K562 (cell line): ENCODE measurements around the gene SAMD8. TPM values are rescaled to one million over a fixed set of nuclear protein-coding genes. Genes with fewer than 3 reads are reported as not detected.

Experiments
- BRF1 ChIP-seq: IDR thresholded peaks from 3 replicates; pipeline ENCODE4 v1.6.1; 2011; ENCODE audit warnings: borderline replicate concordance, mild to moderate bottlenecking; ENCODE audit not compliant: insufficient read length; ENCODE audit errors: extremely low read depth
- GTF3C2 ChIP-seq: IDR thresholded peaks from 3 replicates; pipeline ENCODE4 v1.6.1; 2011; ENCODE audit warnings: borderline replicate concordance, mild to moderate bottlenecking, moderate library complexity; ENCODE audit not compliant: insufficient read length; ENCODE audit errors: extremely low read depth
- IFI16 ChIP-seq: fragments of 250-450 bp; sonication (Bioruptor Pico); IDR thresholded peaks from 2 replicates; pipeline ENCODE4 v2.1.2; 2022; ENCODE audit warnings: mild to moderate bottlenecking, inconsistent platforms
- KLF13 ChIP-seq: fragments of 450-650 bp; IDR thresholded peaks from 2 replicates; pipeline ENCODE4 v1.6.1; 2016; ENCODE audit warnings: missing genetic modification characterization, low read depth, mild to moderate bottlenecking, missing compliant biosample characterization, moderate library complexity, borderline replicate concordance
- KLF6 ChIP-seq: fragments of 250-450 bp; sonication (Bioruptor Pico); IDR thresholded peaks from 2 replicates; pipeline ENCODE4 v1.4.0; 2020; ENCODE audit warnings: mild to moderate bottlenecking, moderate library complexity, borderline replicate concordance
- MCM2 ChIP-seq: fragments of 450-650 bp; IDR thresholded peaks from 2 replicates; pipeline ENCODE4 v1.6.1; 2017; ENCODE audit warnings: low read depth, mild to moderate bottlenecking
- NCOA1 ChIP-seq: fragments of 450-650 bp; IDR thresholded peaks from 2 replicates; pipeline ENCODE4 v1.6.1; 2016; ENCODE audit warnings: low read depth
- NCOR1 ChIP-seq: fragments of 450-650 bp; IDR thresholded peaks from 2 replicates; pipeline ENCODE4 v1.6.1; 2016; ENCODE audit warnings: mild to moderate bottlenecking, moderate library complexity
- PKNOX1 ChIP-seq: fragments of 450-650 bp; IDR thresholded peaks from 2 replicates; pipeline ENCODE4 v1.6.1; 2016
- PRPF4 ChIP-seq: fragments of 200-400 bp; formaldehyde crosslinking; IDR thresholded peaks from one replicate; pipeline ENCODE4 v1.6.1; 2017; ENCODE audit warnings: low read length, low read depth, mild to moderate bottlenecking; ENCODE audit not compliant: insufficient read depth, poor library complexity, severe bottlenecking
- RBM25 ChIP-seq: fragments of 200-400 bp; formaldehyde crosslinking; IDR thresholded peaks from 2 replicates; pipeline ENCODE4 v1.6.1; 2018; ENCODE audit warnings: low read length, low read depth, moderate library complexity; ENCODE audit not compliant: severe bottlenecking
- SRSF1 ChIP-seq: fragments of 200-400 bp; formaldehyde crosslinking; IDR thresholded peaks from 2 replicates; pipeline ENCODE4 v1.6.1; 2017; ENCODE audit warnings: mild to moderate bottlenecking, low read depth, low read length, moderate library complexity
- TAF1 ChIP-seq: IDR thresholded peaks from 2 replicates; pipeline ENCODE4 v1.6.1; 2011; ENCODE audit warnings: mild to moderate bottlenecking, low read length, moderate library complexity; ENCODE audit not compliant: insufficient read depth, control insufficient read depth, severe bottlenecking; ENCODE audit errors: extremely low read depth
- THRA ChIP-seq: fragments of 450-650 bp; IDR thresholded peaks from 2 replicates; pipeline ENCODE4 v1.6.1; 2017; ENCODE audit warnings: mild to moderate bottlenecking, moderate library complexity
- TRIM24 ChIP-seq, 2 experiments: fragments of 450-650 bp; IDR thresholded peaks; 2 replicates each; pipeline ENCODE4 v1.6.1; 2016
- XRCC3 ChIP-seq: fragments of 450-650 bp; IDR thresholded peaks from 2 replicates; pipeline ENCODE4 v1.6.1; 2017; ENCODE audit warnings: mild to moderate bottlenecking, moderate library complexity
- ZNF212 ChIP-seq: fragments of 450-650 bp; formaldehyde crosslinking; IDR thresholded peaks from 2 replicates; pipeline ENCODE4 v1.4.0; 2020; ENCODE audit warnings: mild to moderate bottlenecking
- ZNF24 ChIP-seq: fragments of 450-650 bp; IDR thresholded peaks from 2 replicates; pipeline ENCODE4 v1.6.1; 2016
- ZNF444 ChIP-seq: fragments of 250-450 bp; sonication (Bioruptor Pico); IDR thresholded peaks from 2 replicates; pipeline ENCODE4 v1.4.0; 2020; ENCODE audit warnings: mild to moderate bottlenecking, moderate library complexity
- ZNF696 ChIP-seq: fragments of 250-450 bp; sonication (Bioruptor Pico); conservative IDR thresholded peaks from 2 replicates; pipeline ENCODE4 v1.4.0; 2020; ENCODE audit warnings: mild to moderate bottlenecking, moderate library complexity
- ZNF707 ChIP-seq: fragments of 250-450 bp; sonication (Bioruptor Pico); conservative IDR thresholded peaks from 2 replicates; pipeline ENCODE4 v1.8.0; 2022; ENCODE audit warnings: inconsistent platforms, mild to moderate bottlenecking, moderate library complexity
- ZNF76 ChIP-seq: fragments of 250-450 bp; sonication (Bioruptor Pico); IDR thresholded peaks from 2 replicates; pipeline ENCODE4 v1.4.0; 2020; ENCODE audit warnings: mild to moderate bottlenecking, moderate library complexity, borderline replicate concordance
- ZNF77 ChIP-seq: fragments of 250-450 bp; sonication (Bioruptor Pico); IDR thresholded peaks from 2 replicates; pipeline ENCODE4 v1.5.0; 2020
- ZSCAN32 ChIP-seq: fragments of 450-650 bp; formaldehyde crosslinking; IDR thresholded peaks from 2 replicates; pipeline ENCODE4 v1.4.0; 2020; ENCODE audit warnings: mild to moderate bottlenecking, moderate library complexity
- polyA plus RNA-seq, 8 experiments: library from polyadenylated mRNA; depleted of rRNA in 4 of 8; stranded (reverse) in 5 of 8; unstranded in 3 of 8; fragments of >200 nt; fragmentation: Nextera tagmentation in 2 of 8; fragmentation: Illumina TruSeq in 1 of 8; extraction: Ambion mirVana in 2 of 8; extraction: Trizol in 1 of 8; gene quantifications; 2 replicates each; pipeline versions ENCODE4 v1.2.1 to v1.2.3, GENCODE V29; 2011 to 2014; ENCODE audit warnings: inconsistent platforms in 1 of 8, missing spikeins in 1 of 8
- total RNA-seq, 7 experiments: library from RNA; depleted of rRNA in 6 of 7; stranded (reverse); fragments of >200 nt in 6 of 7; fragmentation: Illumina TruSeq in 2 of 7; extraction: Trizol in 2 of 7; gene quantifications; 2 replicates each; pipeline versions ENCODE4 v1.2.1 to v1.2.3, GENCODE V29; 2011 to 2021; ENCODE audit warnings: low replicate concordance in 1 of 7

The SAMD8 gene
- total and polyA plus RNA-seq, 9 of the 15 experiments (the other 6 are each of a cell fraction or from before 2014, with no cell fraction given): 2.7 to 16.1 (median 6.2) TPM

GRCh38 chr10:75137533-75138438 is 26.3 kb downstream of the SAMD8 start (continued):
- TF ChIP-seq GTF3C2 (no peak), PRPF4 (no peak), PKNOX1 (peak; percentile 49; the same call in 1 of the 2 replicates), ZNF444 (CRISPR knock-in tag) (no peak), ZNF707 (CRISPR knock-in tag) (no peak), ZSCAN32 (CRISPR knock-in tag) (no peak), ZNF76 (no peak), BRF1 (no peak), NCOA1 (peak; percentile 54; the same call in 1 of the 2 replicates), SRSF1 (no peak), NCOR1 (peak; percentile 85), RBM25 (no peak), ZNF77 (CRISPR knock-in tag) (no peak), KLF6 (CRISPR knock-in tag) (no peak), THRA (no peak), XRCC3 (no peak), ZNF212 (CRISPR knock-in tag) (no peak), ZNF696 (CRISPR knock-in tag) (no peak), KLF13 (tag) (no peak), TRIM24 (IDR thresholded peaks at IDR 0.05) (peak; percentile 8 to 63; a peak in 3 of 4 replicates), MCM2 (no peak), IFI16 (CRISPR knock-in tag) (no peak), ZNF24 (peak; percentile 15; the same call in 1 of the 2 replicates), TAF1 (peak; percentile 16)
